HG02870 (cell line): ENCODE data around the gene GNL3L.
"Not testable (repeated sequence)": the region's sequence is repeated elsewhere in the genome, so short reads cannot be mapped to it uniquely, and the experiment has no call there.

Experiments used
- ATAC-seq: cut with Tn5 transposase; IDR thresholded peaks from one replicate; pipeline ENCODE4 v1.9.1; 2021; ENCODE audit warnings: mild to moderate bottlenecking, moderate library complexity; ENCODE audit not compliant: unreplicated experiment

GNL3L gene

DNA sequence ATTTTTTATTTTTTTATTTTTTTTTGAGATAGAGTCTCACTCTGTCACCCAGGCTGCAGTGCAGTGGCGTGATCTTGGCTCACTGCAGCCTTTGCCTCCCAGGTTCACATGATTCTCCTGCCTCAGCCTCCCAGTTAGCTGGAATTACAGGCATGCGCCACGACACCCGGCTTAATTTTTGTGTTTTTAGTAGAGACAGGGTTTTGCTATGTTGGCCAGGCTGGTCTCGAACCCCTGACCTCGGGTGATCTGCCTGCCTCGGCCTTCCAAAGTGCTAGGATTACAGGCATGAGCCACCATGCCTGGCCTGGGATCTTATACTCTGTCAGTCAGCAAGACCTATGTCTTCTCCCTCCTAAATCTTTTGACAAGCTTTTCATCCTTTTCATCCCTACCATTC lies 25.0 kb downstream of the GNL3L start:
- ATAC-seq: not testable (repeated sequence)

DNA sequence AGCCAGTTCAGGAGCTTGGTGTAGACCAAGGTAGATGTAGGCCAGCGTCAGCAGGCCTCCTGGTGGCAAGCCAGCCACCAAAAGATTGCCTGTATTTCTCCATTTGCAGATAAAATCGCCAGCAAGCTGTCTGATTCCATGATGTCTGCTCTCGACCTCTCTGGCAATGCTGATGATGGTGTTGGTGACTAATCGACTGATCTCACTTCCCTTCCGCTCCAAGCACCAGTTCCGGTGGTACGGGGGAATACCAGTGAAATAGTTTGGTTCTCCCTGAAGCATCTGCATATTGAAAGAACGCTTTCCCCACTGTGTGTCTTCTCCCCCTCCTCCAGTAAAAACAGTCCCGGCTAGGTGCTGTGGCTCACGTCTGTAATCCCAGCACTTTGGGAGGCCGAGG lies 30.4 kb downstream of the GNL3L start:
- ATAC-seq: no peak

DNA sequence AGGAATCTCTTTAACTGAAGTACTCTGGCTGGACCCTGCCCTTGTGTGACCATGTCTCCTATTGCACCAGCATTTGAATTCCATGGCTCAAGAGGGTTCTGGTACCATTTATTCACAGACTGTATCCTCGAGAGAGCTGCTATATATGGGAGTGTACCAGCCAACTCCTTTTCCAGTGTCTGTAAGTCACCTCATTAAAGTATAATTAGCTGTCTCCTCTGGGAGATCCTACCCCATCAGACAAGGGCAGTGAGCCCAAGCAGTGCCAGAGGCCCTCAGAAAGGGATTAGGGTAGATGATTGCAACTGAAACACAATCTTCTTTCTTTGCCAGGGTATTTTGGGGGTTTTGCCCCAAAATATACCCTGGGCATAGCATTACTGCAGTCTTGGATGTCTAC lies 31.6 kb downstream of the GNL3L start:
- no peak for ATAC-seq

DNA sequence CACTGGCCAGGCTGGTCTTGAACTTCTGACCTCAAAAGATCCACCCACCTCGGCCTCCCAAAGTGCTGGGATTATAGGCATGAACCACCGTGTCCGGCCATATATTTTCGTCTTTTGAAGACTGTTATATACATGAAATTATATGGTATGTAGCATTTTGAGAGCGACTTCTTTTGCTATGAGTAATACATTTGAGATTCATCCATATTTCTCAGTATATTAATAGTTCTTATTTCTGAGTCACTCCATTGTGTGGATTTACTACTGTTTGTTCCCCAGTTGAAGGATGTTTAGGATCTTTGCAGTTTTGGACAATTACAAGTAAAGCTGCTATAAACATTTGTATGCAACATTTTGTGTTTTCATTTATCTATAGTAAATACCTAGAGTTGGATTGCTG lies 34.9 kb downstream of the GNL3L start:
- no peak for ATAC-seq

DNA sequence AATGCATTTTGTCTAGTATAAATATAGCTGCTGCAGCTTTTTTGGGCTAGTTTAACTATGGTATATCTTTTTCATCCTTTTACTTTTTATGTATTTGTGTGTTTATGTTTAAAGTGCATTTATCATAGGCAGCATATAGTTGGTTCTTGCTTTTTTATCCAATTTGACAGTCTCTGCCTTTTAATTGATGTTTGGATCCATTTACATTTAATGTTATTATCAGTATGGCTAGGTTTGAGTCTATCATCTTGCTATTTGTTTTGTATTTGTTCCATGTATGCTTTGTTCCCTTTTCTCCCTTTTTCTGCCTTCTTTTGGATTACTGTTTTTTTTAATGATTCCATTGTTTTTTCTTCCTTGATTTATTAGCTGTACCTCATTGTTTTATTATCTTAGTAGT lies 40.3 kb downstream of the GNL3L start:
- ATAC-seq: no peak

DNA sequence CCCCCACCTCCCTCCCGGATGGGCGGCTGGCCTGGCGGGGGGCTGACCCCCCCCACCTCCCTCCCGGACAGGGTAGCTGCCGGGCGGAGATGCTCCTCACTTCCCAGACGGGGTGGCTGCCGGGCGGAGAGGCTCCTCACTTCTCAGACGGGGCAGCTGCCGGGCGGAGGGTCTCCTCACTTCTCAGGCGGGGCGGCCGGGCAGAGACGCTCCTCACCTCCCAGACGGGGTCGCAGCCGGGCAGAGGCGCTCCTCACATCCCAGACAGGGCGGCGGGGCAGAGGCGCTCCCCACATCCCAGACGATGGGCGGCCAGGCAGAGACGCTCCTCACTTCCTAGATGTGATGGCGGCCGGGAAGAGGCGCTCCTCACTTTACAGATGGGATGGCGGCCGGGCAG lies 42.6 kb downstream of the GNL3L start:
- not testable (repeated sequence) for ATAC-seq

DNA sequence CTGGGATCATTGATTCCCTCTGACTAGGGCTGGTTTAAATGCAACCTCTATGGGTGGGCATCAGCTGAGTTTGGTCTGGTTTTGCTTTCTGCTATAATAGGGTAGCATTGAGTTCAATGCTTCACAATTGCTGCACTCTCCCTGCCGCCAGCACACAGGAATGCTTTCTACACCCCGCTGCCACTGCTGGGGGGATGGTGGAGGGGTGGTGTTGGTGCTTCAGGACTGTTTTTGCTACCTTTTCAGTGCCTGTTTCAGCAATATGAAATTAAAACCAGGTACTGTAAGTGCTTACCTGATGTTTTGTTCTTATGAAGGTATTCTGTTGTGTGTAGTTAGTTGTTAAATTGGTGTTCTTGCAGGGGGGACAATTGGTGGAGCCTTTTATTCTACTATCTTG lies 67.7 kb downstream of the GNL3L start:
- ATAC-seq: no peak

DNA sequence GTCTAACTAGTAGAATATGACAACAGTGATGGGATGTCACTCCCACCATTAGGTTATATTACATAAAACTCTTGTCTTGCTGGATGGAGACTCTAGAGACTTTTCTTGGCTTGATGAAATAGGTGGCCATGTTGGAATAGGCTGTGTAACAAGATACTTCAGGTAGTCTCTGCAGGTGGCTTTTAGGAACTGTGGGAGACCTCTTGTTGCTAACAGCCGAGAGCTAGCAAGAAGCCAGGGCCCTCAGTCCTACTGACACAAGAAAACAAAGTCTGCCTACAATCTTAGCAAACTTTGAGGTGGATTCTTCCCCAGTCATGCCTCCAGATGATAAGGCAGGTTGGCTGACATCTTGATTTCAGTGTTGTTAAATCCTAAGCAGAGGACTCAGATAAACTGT lies 72.5 kb downstream of the GNL3L start:
- ATAC-seq: no peak
